ENCODE measurements around the gene SLAMF9. TPM values are rescaled to one million over a fixed set of nuclear protein-coding genes. Genes with fewer than 3 reads are reported as not detected.

Gene SLAMF9
- total RNA-seq, 1 experiment from 2014 or later, result not detected

DNA sequence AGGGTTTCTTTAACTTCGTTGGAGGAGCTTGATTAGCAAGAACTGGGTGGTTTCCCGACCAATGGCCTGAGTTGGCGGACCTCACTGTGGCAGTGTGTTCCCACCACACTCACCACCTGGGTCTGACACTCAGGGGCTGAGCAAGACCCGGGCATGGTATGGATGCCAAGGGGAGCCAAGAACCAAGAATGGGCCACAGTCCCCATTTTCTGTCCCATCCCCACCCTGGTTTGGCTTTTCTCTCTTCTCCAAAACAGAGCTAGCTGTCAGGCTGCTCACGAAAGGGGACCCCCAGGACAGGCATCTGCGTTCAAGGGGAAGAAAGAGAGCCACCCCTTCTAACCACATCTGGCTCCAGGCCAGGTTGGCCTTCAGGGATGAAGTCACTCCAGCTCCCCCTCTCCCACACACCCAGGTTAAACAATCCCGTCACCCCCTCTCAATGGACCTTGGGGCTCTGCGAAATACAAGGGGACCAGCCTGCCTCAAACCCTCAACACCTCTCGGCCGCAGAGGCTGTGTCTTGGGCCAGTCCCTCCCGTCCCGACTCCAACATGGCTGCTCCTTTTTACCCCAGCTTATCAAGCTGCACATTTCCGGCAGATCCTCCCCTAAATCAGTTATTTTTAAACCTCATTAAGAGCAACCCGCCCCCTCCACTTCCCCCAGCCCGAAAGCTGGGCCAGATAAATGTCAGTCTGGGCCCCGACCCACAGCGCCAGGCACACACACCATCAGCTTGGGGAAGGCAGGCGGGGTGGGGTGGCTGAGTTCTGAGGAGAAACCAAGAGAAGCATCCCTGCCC, 32.1 kb downstream of the SLAMF9 start:
- POLR2A ChIA-PET, result no interaction called here
- Histone ChIP-seq H3K27me3 (ENCODE audit: control insufficient read depth, insufficient read depth, low read length) (no peaks in the 10 kb centered on the region), H3K4me1 (ENCODE audit: control insufficient read depth, insufficient read depth, low read length) (peaks cover 66% of the 10 kb centered on the region), H3K4me3 (ENCODE audit: low read depth in 2 of 2, low read length in 2 of 2) (peak overlapping the region; percentile 81 to 96), H3K9me3 (ENCODE audit: control insufficient read depth, insufficient read depth, low read depth, low read length) (no peaks in the 10 kb centered on the region), H3K27ac (ENCODE audit: low read length) (peak overlapping the region; percentile 87), H3K36me3 (ENCODE audit: control insufficient read depth, insufficient read depth, low read length) (0 out of 2 replicates have a peak, but pooled peaks cover 5% of the 10 kb centered on the region)
- ATAC-seq (no peak), DNase-seq (ENCODE audit: low read depth, low spot score) (no peak)
- CTCF ChIA-PET, result interaction anchor here (0.6 kb wide), 1 partner anchor 114 kb away, joined by 4 read pairs; no protein-coding TSS in a partner anchor
- TSS peak; percentile 14 for BruUV-seq (replicated peaks)
- in situ Hi-C loops (cut with HindIII; ENCODE audit: low pct_unique_long_range_greater_than_20kb, low sequenced_read_pairs), result no loop called here
- TF ChIP-seq TCF7L2 (IDR thresholded peaks at IDR 0.05; ENCODE audit: low read depth, low read length) (no peak), SIN3A (IDR thresholded peaks at IDR 0.05; ENCODE audit: borderline replicate concordance, insufficient read depth, low read depth, low read length) (no peak), POLR2AphosphoS5 (IDR thresholded peaks at IDR 0.05; ENCODE audit: low read depth, low read length) (no peak)
- TF ChIP-seq, protein P1, sequence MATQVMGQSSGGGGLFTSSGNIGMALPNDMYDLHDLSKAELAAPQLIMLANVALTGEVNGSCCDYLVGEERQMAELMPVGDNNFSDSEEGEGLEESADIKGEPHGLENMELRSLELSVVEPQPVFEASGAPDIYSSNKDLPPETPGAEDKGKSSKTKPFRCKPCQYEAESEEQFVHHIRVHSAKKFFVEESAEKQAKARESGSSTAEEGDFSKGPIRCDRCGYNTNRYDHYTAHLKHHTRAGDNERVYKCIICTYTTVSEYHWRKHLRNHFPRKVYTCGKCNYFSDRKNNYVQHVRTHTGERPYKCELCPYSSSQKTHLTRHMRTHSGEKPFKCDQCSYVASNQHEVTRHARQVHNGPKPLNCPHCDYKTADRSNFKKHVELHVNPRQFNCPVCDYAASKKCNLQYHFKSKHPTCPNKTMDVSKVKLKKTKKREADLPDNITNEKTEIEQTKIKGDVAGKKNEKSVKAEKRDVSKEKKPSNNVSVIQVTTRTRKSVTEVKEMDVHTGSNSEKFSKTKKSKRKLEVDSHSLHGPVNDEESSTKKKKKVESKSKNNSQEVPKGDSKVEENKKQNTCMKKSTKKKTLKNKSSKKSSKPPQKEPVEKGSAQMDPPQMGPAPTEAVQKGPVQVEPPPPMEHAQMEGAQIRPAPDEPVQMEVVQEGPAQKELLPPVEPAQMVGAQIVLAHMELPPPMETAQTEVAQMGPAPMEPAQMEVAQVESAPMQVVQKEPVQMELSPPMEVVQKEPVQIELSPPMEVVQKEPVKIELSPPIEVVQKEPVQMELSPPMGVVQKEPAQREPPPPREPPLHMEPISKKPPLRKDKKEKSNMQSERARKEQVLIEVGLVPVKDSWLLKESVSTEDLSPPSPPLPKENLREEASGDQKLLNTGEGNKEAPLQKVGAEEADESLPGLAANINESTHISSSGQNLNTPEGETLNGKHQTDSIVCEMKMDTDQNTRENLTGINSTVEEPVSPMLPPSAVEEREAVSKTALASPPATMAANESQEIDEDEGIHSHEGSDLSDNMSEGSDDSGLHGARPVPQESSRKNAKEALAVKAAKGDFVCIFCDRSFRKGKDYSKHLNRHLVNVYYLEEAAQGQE (IDR thresholded peaks at IDR 0.05; ENCODE audit: insufficient read depth in 1 of 2, low read depth in 2 of 2, low read length in 1 of 2), result no peak
- TF ChIP-seq, protein P2, sequence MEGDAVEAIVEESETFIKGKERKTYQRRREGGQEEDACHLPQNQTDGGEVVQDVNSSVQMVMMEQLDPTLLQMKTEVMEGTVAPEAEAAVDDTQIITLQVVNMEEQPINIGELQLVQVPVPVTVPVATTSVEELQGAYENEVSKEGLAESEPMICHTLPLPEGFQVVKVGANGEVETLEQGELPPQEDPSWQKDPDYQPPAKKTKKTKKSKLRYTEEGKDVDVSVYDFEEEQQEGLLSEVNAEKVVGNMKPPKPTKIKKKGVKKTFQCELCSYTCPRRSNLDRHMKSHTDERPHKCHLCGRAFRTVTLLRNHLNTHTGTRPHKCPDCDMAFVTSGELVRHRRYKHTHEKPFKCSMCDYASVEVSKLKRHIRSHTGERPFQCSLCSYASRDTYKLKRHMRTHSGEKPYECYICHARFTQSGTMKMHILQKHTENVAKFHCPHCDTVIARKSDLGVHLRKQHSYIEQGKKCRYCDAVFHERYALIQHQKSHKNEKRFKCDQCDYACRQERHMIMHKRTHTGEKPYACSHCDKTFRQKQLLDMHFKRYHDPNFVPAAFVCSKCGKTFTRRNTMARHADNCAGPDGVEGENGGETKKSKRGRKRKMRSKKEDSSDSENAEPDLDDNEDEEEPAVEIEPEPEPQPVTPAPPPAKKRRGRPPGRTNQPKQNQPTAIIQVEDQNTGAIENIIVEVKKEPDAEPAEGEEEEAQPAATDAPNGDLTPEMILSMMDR (IDR thresholded peaks at IDR 0.05), result no peak
- intact Hi-C loops (cut with micrococcal nuclease; ENCODE audit: unreplicated experiment), result no loop called here

DNA sequence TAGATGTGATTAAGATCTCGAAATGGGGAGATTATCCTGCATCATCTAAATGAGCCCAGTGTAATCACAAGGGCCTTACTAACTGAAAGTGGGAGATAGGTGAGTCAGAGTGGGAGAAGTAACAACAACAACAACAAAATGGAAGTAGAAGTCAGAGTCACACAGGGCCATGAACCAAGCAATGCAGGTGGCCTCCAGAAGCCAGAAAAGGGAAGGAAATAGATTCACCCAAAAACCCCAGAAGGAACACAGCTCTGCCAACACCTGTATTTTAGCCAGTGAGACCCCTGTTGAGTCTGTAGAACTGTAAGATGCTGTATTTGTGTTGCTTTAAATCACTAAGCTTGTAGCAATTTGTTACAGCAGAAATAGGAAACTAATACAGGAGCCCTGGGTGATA, 32.8 kb downstream of the SLAMF9 start:
- 0 out of 2 replicates have a peak, but pooled peaks cover 5% of the 10 kb centered on the region for H3K36me3 ChIP-seq (ENCODE audit: control insufficient read depth, insufficient read depth, low read length)
- no peaks in the 10 kb centered on the region for H3K27me3 ChIP-seq (ENCODE audit: control insufficient read depth, insufficient read depth, low read length)
- ATAC-seq (no peak), DNase-seq (ENCODE audit: low read depth, low spot score) (no peak)
- no peaks in the 10 kb centered on the region for H3K9me3 ChIP-seq (ENCODE audit: control insufficient read depth, insufficient read depth, low read depth, low read length)
- BruUV-seq (replicated peaks), result no TSS peak
- in situ Hi-C loops (cut with HindIII; ENCODE audit: low pct_unique_long_range_greater_than_20kb, low sequenced_read_pairs) (no loop called here), intact Hi-C loops (cut with micrococcal nuclease; ENCODE audit: unreplicated experiment) (no loop called here)
- H3K27ac ChIP-seq (ENCODE audit: low read length), result peak overlapping the region; percentile 87
- no peak overlapping the region for H3K4me3 ChIP-seq (ENCODE audit: low read depth in 2 of 2, low read length in 2 of 2)
- POLR2A ChIA-PET, result no interaction called here
- CTCF ChIA-PET, result no interaction called here
- TF ChIP-seq SIN3A (IDR thresholded peaks at IDR 0.05; ENCODE audit: borderline replicate concordance, insufficient read depth, low read depth, low read length), result no peak
- no peak for TF ChIP-seq TCF7L2 (IDR thresholded peaks at IDR 0.05; ENCODE audit: low read depth, low read length)
- peaks cover 73% of the 10 kb centered on the region for H3K4me1 ChIP-seq (ENCODE audit: control insufficient read depth, insufficient read depth, low read length)

DNA sequence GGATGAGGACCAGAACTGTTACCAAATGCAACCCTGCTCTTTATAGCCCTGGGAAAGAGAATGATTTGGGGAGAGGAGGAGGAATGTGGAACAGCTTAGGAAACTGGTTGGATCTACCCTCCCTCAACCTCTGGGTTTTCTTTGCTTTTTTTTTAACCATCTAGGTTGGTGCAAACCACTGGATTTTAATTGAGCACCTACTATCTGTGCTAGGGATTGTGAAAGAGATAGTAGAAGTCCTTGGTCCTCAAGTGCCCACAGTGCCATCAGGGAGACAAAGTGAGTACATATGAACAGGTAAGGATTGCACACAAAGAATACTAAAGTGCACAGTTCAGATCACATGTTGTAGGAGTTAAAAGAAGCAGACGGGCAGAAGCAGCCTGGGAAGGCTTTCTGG, 33.4 kb downstream of the SLAMF9 start:
- CTCF ChIA-PET, result no interaction called here
- intact Hi-C loops (cut with micrococcal nuclease; ENCODE audit: unreplicated experiment), result no loop called here

More for the DNA sequence above, 33.4 kb downstream of the SLAMF9 start:
- no TSS peak for BruUV-seq (replicated peaks)
- Histone ChIP-seq H3K27me3 (ENCODE audit: control insufficient read depth, insufficient read depth, low read length) (no peaks in the 10 kb centered on the region), H3K4me1 (ENCODE audit: control insufficient read depth, insufficient read depth, low read length) (peaks cover 74% of the 10 kb centered on the region), H3K4me3 (ENCODE audit: low read depth in 2 of 2, low read length in 2 of 2) (no peak overlapping the region), H3K27ac (ENCODE audit: low read length) (peak overlapping the region; percentile 87; the same call in 1 of the 2 replicates), H3K36me3 (ENCODE audit: control insufficient read depth, insufficient read depth, low read length) (0 out of 2 replicates have a peak, but pooled peaks cover 5% of the 10 kb centered on the region), H3K9me3 (ENCODE audit: control insufficient read depth, insufficient read depth, low read depth, low read length) (no peaks in the 10 kb centered on the region)
- in situ Hi-C loops (cut with HindIII; ENCODE audit: low pct_unique_long_range_greater_than_20kb, low sequenced_read_pairs), result no loop called here
- no peak for ATAC-seq
- TF ChIP-seq, protein P2 (IDR thresholded peaks at IDR 0.05), result no peak
- TF ChIP-seq TCF7L2 (IDR thresholded peaks at IDR 0.05; ENCODE audit: low read depth, low read length), result no peak
- TF ChIP-seq, protein P1 (IDR thresholded peaks at IDR 0.05; ENCODE audit: insufficient read depth in 1 of 2, low read depth in 2 of 2, low read length in 1 of 2), result no peak
- TF ChIP-seq SIN3A (IDR thresholded peaks at IDR 0.05; ENCODE audit: borderline replicate concordance, insufficient read depth, low read depth, low read length), result no peak
- no peak for TF ChIP-seq POLR2AphosphoS5 (IDR thresholded peaks at IDR 0.05; ENCODE audit: low read depth, low read length)
- POLR2A ChIA-PET, result no interaction called here
- no peak for DNase-seq (ENCODE audit: low read depth, low spot score)
